PC-3 (cell line): ENCODE results near the gene SAMD4A.

Experiments
- CTCF ChIP-seq: fragments of 300-600 bp; sonication (generic); conservative IDR thresholded peaks from 2 replicates; pipeline ENCODE4 v1.5.1; 2017; ENCODE audit warnings: antibody characterized with exemption, low read depth, mild to moderate bottlenecking, low read length
- EZH2 ChIP-seq: fragments of 300-600 bp; sonication (generic); IDR thresholded peaks from one replicate; pipeline ENCODE4 v1.6.1; 2017; ENCODE audit warnings: antibody characterized with exemption, mild to moderate bottlenecking, low read length; ENCODE audit not compliant: unreplicated experiment
- EZH2phosphoT487 ChIP-seq: fragments of 300-600 bp; sonication (generic); IDR thresholded peaks from 2 replicates; pipeline ENCODE4 v1.6.1; 2018; ENCODE audit warnings: mild to moderate bottlenecking, antibody characterized with exemption, low read length, borderline replicate concordance

- TF ChIP-seq EZH2, result no peak
- TF ChIP-seq CTCF, result no peak
- no peak for TF ChIP-seq EZH2phosphoT487
Observed at GRCh38 chr14:54830650-54831049, 263.7 kb downstream of the SAMD4A start.
